ENCODE data around the gene LSS. TPM values are rescaled to one million over a fixed set of nuclear protein-coding genes. Genes with fewer than 3 reads are reported as not detected.
A peak's percentile ranks its signal among the peaks of the same experiment; 100 is the strongest.
"Not testable (repeated sequence)": the region's sequence is repeated elsewhere in the genome, so short reads cannot be mapped to it uniquely, and the experiment has no call there.

Gene LSS
- total and polyA plus RNA-seq, 3 experiments from 2014 or later: 16.1 to 20.4 (median 19.6) TPM

- H3K4me1 ChIP-seq (ENCODE audit: insufficient read depth, low read length): no peaks in the 10 kb centered on the region
- H3K9me3 Mint-ChIP-seq: no peaks in the 10 kb centered on the region
- H3K27me3 ChIP-seq (ENCODE audit: insufficient read depth, low read length, poor library complexity, severe bottlenecking): no peaks in the 10 kb centered on the region
- ChIA-PET CTCF (no interaction called here), POLR2A (no interaction called here)
- no peak overlapping the region for H3K4me3 Mint-ChIP-seq
- peaks cover 0 to 3% (median 0%) of the 10 kb centered on the region in 3 donors for H3K4me1 Mint-ChIP-seq
- no peaks in the 10 kb centered on the region for H3K9me3 ChIP-seq (ENCODE audit: low read length)
- peaks cover 14 to 79% (median 27%) of the 10 kb centered on the region in 3 donors for H3K36me3 Mint-ChIP-seq
- H3K4me3 ChIP-seq (ENCODE audit: low read length): no peak overlapping the region
- H3K27me3 Mint-ChIP-seq: no peaks in the 10 kb centered on the region
- no peak overlapping the region for H3K27ac ChIP-seq (ENCODE audit: low read depth, low read length)
- peaks cover 4% of the 10 kb centered on the region for H3K36me3 ChIP-seq (ENCODE audit: insufficient read depth, low read length)
- H3K27ac Mint-ChIP-seq: peak overlapping the region in 4 of 8 donors; percentile 6 to 79 (median 42)
- peak in 1 of 5 donors; percentile 11 for DNase-seq
Measured at GRCh38 chr21:46202592-46203202, 25.9 kb downstream of the LSS start.

GRCh38 chr21:46200877-46201803, 27.4 kb downstream of the LSS start:
- H3K27ac ChIP-seq (ENCODE audit: low read depth, low read length); H3K27me3 ChIP-seq (ENCODE audit: insufficient read depth, low read length, poor library complexity, severe bottlenecking); CTCF ChIA-PET; DNase-seq; H3K4me1 ChIP-seq (ENCODE audit: insufficient read depth, low read length); POLR2A ChIA-PET; H3K27me3 Mint-ChIP-seq; H3K36me3 ChIP-seq (ENCODE audit: insufficient read depth, low read length); H3K4me3 ChIP-seq (ENCODE audit: low read length); H3K4me1 Mint-ChIP-seq; H3K9me3 ChIP-seq (ENCODE audit: low read length); H3K9me3 Mint-ChIP-seq; H3K4me3 Mint-ChIP-seq: not testable (repeated sequence)
- Mint-ChIP-seq H3K36me3 (peaks cover 14 to 80% (median 31%) of the 10 kb centered on the region in 3 donors), H3K27ac (peak overlapping the region in 3 of 8 donors; percentile 43 to 91 (median 51))

DNA sequence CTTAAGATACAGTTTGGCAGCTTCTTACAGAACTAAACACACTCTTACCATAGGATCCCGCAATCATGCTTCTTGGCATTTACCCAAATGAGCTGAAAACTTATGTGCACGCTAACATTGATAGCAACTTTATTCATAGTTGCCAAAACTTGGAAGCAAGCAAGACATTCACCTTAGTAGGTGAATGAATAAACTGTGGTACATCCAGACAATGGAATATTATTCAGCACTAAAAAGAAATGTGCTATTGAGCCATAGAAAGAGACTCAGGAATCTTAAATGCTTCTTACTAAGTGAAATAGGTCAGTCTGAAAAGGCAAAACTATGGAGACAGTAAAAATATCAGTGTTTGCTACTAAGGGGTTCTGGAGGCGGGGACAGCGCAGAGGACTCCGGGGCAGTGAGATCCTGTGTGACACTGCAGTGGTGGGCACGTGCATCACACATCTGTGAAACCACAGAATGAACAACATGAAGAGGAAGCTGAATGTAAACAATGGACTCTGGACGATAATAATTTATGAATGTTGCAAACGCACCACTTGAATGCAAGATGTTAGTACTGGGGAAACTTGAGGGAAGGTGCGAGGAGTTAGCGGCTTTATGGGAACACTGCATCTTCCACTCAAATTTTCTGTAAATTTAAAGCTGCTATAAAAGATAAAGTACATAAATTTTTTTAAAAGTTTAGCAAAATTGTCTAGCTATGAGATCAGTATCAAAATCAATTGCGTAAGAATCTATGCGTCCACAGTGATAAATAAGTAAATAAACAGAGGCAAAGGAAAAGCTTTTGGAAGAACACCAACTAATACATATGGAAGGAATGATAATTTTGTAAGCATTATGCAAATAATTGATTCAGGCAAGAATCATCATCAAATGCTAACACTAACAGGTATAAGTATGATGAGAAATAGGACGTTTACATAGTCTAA, 28.9 kb downstream of the LSS start:
- Mint-ChIP-seq H3K4me3 (no peak overlapping the region), H3K4me1 (peaks cover 0 to 3% (median 0%) of the 10 kb centered on the region in 3 donors), H3K27ac (peak overlapping the region in 1 of 8 donors; percentile 11), H3K27me3 (no peaks in the 10 kb centered on the region), H3K9me3 (no peaks in the 10 kb centered on the region), H3K36me3 (peaks cover 14 to 78% (median 27%) of the 10 kb centered on the region in 3 donors)
- no peak overlapping the region for H3K4me3 ChIP-seq (ENCODE audit: low read length)
- H3K27ac ChIP-seq (ENCODE audit: low read depth, low read length): no peak overlapping the region
- POLR2A ChIA-PET: no interaction called here
- no peak for DNase-seq
- CTCF ChIA-PET: no interaction called here
- H3K4me1 ChIP-seq (ENCODE audit: insufficient read depth, low read length): no peaks in the 10 kb centered on the region
- H3K27me3 ChIP-seq (ENCODE audit: insufficient read depth, low read length, poor library complexity, severe bottlenecking): no peaks in the 10 kb centered on the region
- H3K9me3 ChIP-seq (ENCODE audit: low read length): no peaks in the 10 kb centered on the region
- H3K36me3 ChIP-seq (ENCODE audit: insufficient read depth, low read length): peaks cover 13% of the 10 kb centered on the region

GRCh38 chr21:46196733-46197132, 31.8 kb downstream of the LSS start:
- H3K9me3 ChIP-seq (ENCODE audit: low read length): no peaks in the 10 kb centered on the region
- DNase-seq: peak in 1 of 5 donors; percentile 9
- H3K27me3 ChIP-seq (ENCODE audit: insufficient read depth, low read length, poor library complexity, severe bottlenecking): no peaks in the 10 kb centered on the region
- H3K9me3 Mint-ChIP-seq: no peaks in the 10 kb centered on the region
- H3K4me3 ChIP-seq (ENCODE audit: low read length): no peak overlapping the region
- no peaks in the 10 kb centered on the region for H3K27me3 Mint-ChIP-seq
- no peak overlapping the region for H3K4me3 Mint-ChIP-seq
- no peak overlapping the region for H3K27ac ChIP-seq (ENCODE audit: low read depth, low read length)
- peaks cover 0 to 3% (median 0%) of the 10 kb centered on the region in 3 donors for H3K4me1 Mint-ChIP-seq
- peaks cover 28% of the 10 kb centered on the region for H3K36me3 ChIP-seq (ENCODE audit: insufficient read depth, low read length)
- no peak overlapping the region for H3K27ac Mint-ChIP-seq
- no peaks in the 10 kb centered on the region for H3K4me1 ChIP-seq (ENCODE audit: insufficient read depth, low read length)
- ChIA-PET POLR2A (no interaction called here), CTCF (no interaction called here)
- H3K36me3 Mint-ChIP-seq: peaks cover 14 to 77% (median 30%) of the 10 kb centered on the region in 3 donors

- Histone ChIP-seq H3K36me3 (ENCODE audit: insufficient read depth, low read length) (peaks cover 28% of the 10 kb centered on the region), H3K27me3 (ENCODE audit: insufficient read depth, low read length, poor library complexity, severe bottlenecking) (no peaks in the 10 kb centered on the region)
- H3K27me3 Mint-ChIP-seq: no peaks in the 10 kb centered on the region
Measured at GRCh38 chr21:46195595-46196195, 32.9 kb downstream of the LSS start.

GRCh38 chr21:46194374-46195334, 33.9 kb downstream of the LSS start:
- H3K9me3 Mint-ChIP-seq: no peaks in the 10 kb centered on the region
- H3K36me3 ChIP-seq (ENCODE audit: insufficient read depth, low read length): peaks cover 24% of the 10 kb centered on the region
- H3K4me1 ChIP-seq (ENCODE audit: insufficient read depth, low read length): no peaks in the 10 kb centered on the region
- H3K4me3 Mint-ChIP-seq: no peak overlapping the region
- peak overlapping the region in 1 of 8 donors; percentile 68 for H3K27ac Mint-ChIP-seq
- no peaks in the 10 kb centered on the region for H3K27me3 ChIP-seq (ENCODE audit: insufficient read depth, low read length, poor library complexity, severe bottlenecking)
- H3K4me1 Mint-ChIP-seq: peaks cover 0 to 3% (median 0%) of the 10 kb centered on the region in 3 donors
- ChIA-PET CTCF (no interaction called here), POLR2A (no interaction called here)
- no peaks in the 10 kb centered on the region for H3K9me3 ChIP-seq (ENCODE audit: low read length)
- H3K27ac ChIP-seq (ENCODE audit: low read depth, low read length): no peak overlapping the region
- no peaks in the 10 kb centered on the region for H3K27me3 Mint-ChIP-seq
- H3K36me3 Mint-ChIP-seq: peaks cover 11 to 66% (median 21%) of the 10 kb centered on the region in 3 donors
- no peak overlapping the region for H3K4me3 ChIP-seq (ENCODE audit: low read length)
- peak in 1 of 5 donors; percentile 16 for DNase-seq

More at GRCh38 chr21:46195595-46196195, 32.9 kb downstream of the LSS start:
- Mint-ChIP-seq H3K4me1 (peaks cover 0 to 3% (median 0%) of the 10 kb centered on the region in 3 donors), H3K27ac (no peak overlapping the region), H3K9me3 (no peaks in the 10 kb centered on the region), H3K4me3 (no peak overlapping the region), H3K36me3 (peaks cover 14 to 75% (median 27%) of the 10 kb centered on the region in 3 donors)
- no peaks in the 10 kb centered on the region for H3K9me3 ChIP-seq (ENCODE audit: low read length)
- ChIA-PET CTCF (no interaction called here), POLR2A (no interaction called here)
- no peak overlapping the region for H3K27ac ChIP-seq (ENCODE audit: low read depth, low read length)
- H3K4me1 ChIP-seq (ENCODE audit: insufficient read depth, low read length): no peaks in the 10 kb centered on the region
- no peak overlapping the region for H3K4me3 ChIP-seq (ENCODE audit: low read length)
- DNase-seq: peak in 1 of 5 donors; percentile 22

Measured in CD8-positive, alpha-beta memory T cell (primary cell).